Loucy (cell line): ENCODE data around the gene ECT2L.

Experiments used
- H2AFZ ChIP-seq: fragments of 200-600 bp; sonication (generic); 2 replicates; pipeline ENCODE4 v1.6.0; 2016; ENCODE audit warnings: antibody characterized with exemption, mild to moderate bottlenecking, low read length, moderate library complexity
- H3F3A ChIP-seq: fragments of 200-600 bp; 2 replicates; pipeline ENCODE4 v1.6.0; 2016; ENCODE audit warnings: antibody characterized with exemption, low read depth, mild to moderate bottlenecking
- H3K27me3 ChIP-seq: fragments of 200-600 bp; sonication (generic); 2 replicates; pipeline ENCODE4 v1.6.1; 2014; ENCODE audit warnings: low read length, mild to moderate bottlenecking; ENCODE audit not compliant: insufficient read depth, poor library complexity, severe bottlenecking
- H3K36me3 ChIP-seq: fragments of 200-600 bp; sonication (generic); 2 replicates; pipeline ENCODE4 v1.6.1; 2016; ENCODE audit warnings: low read length; ENCODE audit not compliant: insufficient read depth
- H3K4me1 ChIP-seq: fragments of 200-600 bp; sonication (generic); 2 replicates; pipeline ENCODE4 v1.5.1; 2014; ENCODE audit warnings: low read length, mild to moderate bottlenecking; ENCODE audit not compliant: insufficient read depth, poor library complexity, severe bottlenecking
- H3K4me2 ChIP-seq: fragments of 200-600 bp; sonication (generic); 2 replicates; pipeline ENCODE4 v1.6.0; 2014; ENCODE audit warnings: antibody characterized with exemption, low read length, low read depth, mild to moderate bottlenecking; ENCODE audit not compliant: poor library complexity, severe bottlenecking
- H3K4me3 ChIP-seq: fragments of 200-600 bp; sonication (generic); 2 replicates; pipeline ENCODE4 v1.5.1; 2014; ENCODE audit warnings: low read length, mild to moderate bottlenecking, mixed read lengths; ENCODE audit not compliant: poor library complexity, severe bottlenecking
- H3K79me2 ChIP-seq: fragments of 200-600 bp; sonication (generic); 2 replicates; pipeline ENCODE4 v1.6.1; 2014; ENCODE audit warnings: low read length; ENCODE audit not compliant: insufficient read depth
- H3K9ac ChIP-seq: fragments of 200-600 bp; sonication (generic); 2 replicates; pipeline ENCODE4 v1.6.0; 2014; ENCODE audit warnings: mild to moderate bottlenecking, low read depth, low read length, moderate library complexity; ENCODE audit not compliant: poor library complexity, severe bottlenecking
- H3K9me2 ChIP-seq: fragments of 200-600 bp; sonication (generic); replicated peaks from 2 replicates; pipeline ENCODE4 v1.6.1; 2016; ENCODE audit warnings: low read depth, low read length, mixed read lengths
- H3K9me3 ChIP-seq: fragments of 200-600 bp; sonication (generic); 2 replicates; pipeline ENCODE4 v1.6.1; 2014; ENCODE audit warnings: mild to moderate bottlenecking, antibody characterized with exemption, low read length, low read depth; ENCODE audit not compliant: insufficient read depth
- H4K20me1 ChIP-seq: fragments of 200-600 bp; sonication (generic); 2 replicates; pipeline ENCODE4 v1.6.0; 2014; ENCODE audit warnings: antibody characterized with exemption, low read length, mild to moderate bottlenecking; ENCODE audit not compliant: insufficient read depth, poor library complexity, severe bottlenecking
- CTCF ChIP-seq: fragments of 200-600 bp; sonication (generic); conservative IDR thresholded peaks from 2 replicates; pipeline ENCODE4 v1.5.1; 2014; ENCODE audit warnings: mild to moderate bottlenecking, antibody characterized with exemption, low read length
- EZH2phosphoT487 ChIP-seq: fragments of 200-600 bp; IDR thresholded peaks from 2 replicates; pipeline ENCODE4 v1.6.1; 2018; ENCODE audit warnings: antibody characterized with exemption, mild to moderate bottlenecking, moderate library complexity, borderline replicate concordance

Gene ECT2L

GRCh38 chr6:138797806-138798446 lies 2.0 kb downstream of the ECT2L start:
- H4K20me1 ChIP-seq = no peaks in the 10 kb centered on the region
- TF ChIP-seq EZH2phosphoT487 = no peak
- TF ChIP-seq CTCF = no peak
- no peak overlapping the region for H2AFZ ChIP-seq
- no peaks in the 10 kb centered on the region for H3K4me1 ChIP-seq
- no peaks in the 10 kb centered on the region for H3K79me2 ChIP-seq
- no peaks in the 10 kb centered on the region for H3K9me3 ChIP-seq
- H3K4me2 ChIP-seq = no peak overlapping the region
- no peaks in the 10 kb centered on the region for H3K9me2 ChIP-seq
- H3K27me3 ChIP-seq = no peaks in the 10 kb centered on the region
- no peaks in the 10 kb centered on the region for H3F3A ChIP-seq
- H3K9ac ChIP-seq = no peak overlapping the region
- H3K4me3 ChIP-seq = no peak overlapping the region
- H3K36me3 ChIP-seq = no peaks in the 10 kb centered on the region

- H3K4me2 ChIP-seq = no peak overlapping the region
- TF ChIP-seq EZH2phosphoT487 = no peak
- TF ChIP-seq CTCF = no peak
These were observed 4.7 kb downstream of the ECT2L start for GRCh38 chr6:138800377-138801150.

GRCh38 chr6:138803331-138803730 lies 7.4 kb downstream of the ECT2L start:
- no peak overlapping the region for H3K9ac ChIP-seq
- no peaks in the 10 kb centered on the region for H3K4me1 ChIP-seq
- H3F3A ChIP-seq = no peaks in the 10 kb centered on the region
- H3K9me2 ChIP-seq = no peaks in the 10 kb centered on the region
- no peaks in the 10 kb centered on the region for H3K9me3 ChIP-seq
- H2AFZ ChIP-seq = no peak overlapping the region
- H4K20me1 ChIP-seq = no peaks in the 10 kb centered on the region
- H3K36me3 ChIP-seq = no peaks in the 10 kb centered on the region
- no peak overlapping the region for H3K4me3 ChIP-seq
- no peaks in the 10 kb centered on the region for H3K27me3 ChIP-seq
- no peak for TF ChIP-seq EZH2phosphoT487
- TF ChIP-seq CTCF = no peak
- H3K79me2 ChIP-seq = no peaks in the 10 kb centered on the region
- no peak overlapping the region for H3K4me2 ChIP-seq

More at GRCh38 chr6:138800377-138801150, 4.7 kb downstream of the ECT2L start:
- H2AFZ ChIP-seq = peak overlapping the region; percentile 72
- no peaks in the 10 kb centered on the region for H3F3A ChIP-seq
- no peak overlapping the region for H3K4me3 ChIP-seq
- H3K9ac ChIP-seq = no peak overlapping the region
- H3K36me3 ChIP-seq = no peaks in the 10 kb centered on the region
- H3K4me1 ChIP-seq = no peaks in the 10 kb centered on the region
- no peaks in the 10 kb centered on the region for H4K20me1 ChIP-seq
- no peaks in the 10 kb centered on the region for H3K9me2 ChIP-seq
- H3K27me3 ChIP-seq = no peaks in the 10 kb centered on the region
- no peaks in the 10 kb centered on the region for H3K79me2 ChIP-seq
- H3K9me3 ChIP-seq = no peaks in the 10 kb centered on the region
